ENCODE data around the gene IL36B. TPM values are rescaled to one million over a fixed set of nuclear protein-coding genes. Genes with fewer than 3 reads are reported as not detected.

IL36B gene
- total RNA-seq, 2 donors from 2014 or later = not detected

GRCh38 chr2:113000436-113000835 lies 52.2 kb downstream of the IL36B start:
- Histone ChIP-seq H3K36me3 (replicated peaks in 1 of 2; ENCODE audit: insufficient read depth in 1 of 2, low read depth in 2 of 2) (no peaks in the 10 kb centered on the region), H3K4me3 (no peak overlapping the region), H3K27ac (no peak overlapping the region), H3K9me3 (no peaks in the 10 kb centered on the region), H3K27me3 (no peaks in the 10 kb centered on the region), H3K4me1 (no peaks in the 10 kb centered on the region)
- TF ChIP-seq POLR2A (IDR thresholded peaks at IDR 0.05) = no peak
- TF ChIP-seq, protein P1, sequence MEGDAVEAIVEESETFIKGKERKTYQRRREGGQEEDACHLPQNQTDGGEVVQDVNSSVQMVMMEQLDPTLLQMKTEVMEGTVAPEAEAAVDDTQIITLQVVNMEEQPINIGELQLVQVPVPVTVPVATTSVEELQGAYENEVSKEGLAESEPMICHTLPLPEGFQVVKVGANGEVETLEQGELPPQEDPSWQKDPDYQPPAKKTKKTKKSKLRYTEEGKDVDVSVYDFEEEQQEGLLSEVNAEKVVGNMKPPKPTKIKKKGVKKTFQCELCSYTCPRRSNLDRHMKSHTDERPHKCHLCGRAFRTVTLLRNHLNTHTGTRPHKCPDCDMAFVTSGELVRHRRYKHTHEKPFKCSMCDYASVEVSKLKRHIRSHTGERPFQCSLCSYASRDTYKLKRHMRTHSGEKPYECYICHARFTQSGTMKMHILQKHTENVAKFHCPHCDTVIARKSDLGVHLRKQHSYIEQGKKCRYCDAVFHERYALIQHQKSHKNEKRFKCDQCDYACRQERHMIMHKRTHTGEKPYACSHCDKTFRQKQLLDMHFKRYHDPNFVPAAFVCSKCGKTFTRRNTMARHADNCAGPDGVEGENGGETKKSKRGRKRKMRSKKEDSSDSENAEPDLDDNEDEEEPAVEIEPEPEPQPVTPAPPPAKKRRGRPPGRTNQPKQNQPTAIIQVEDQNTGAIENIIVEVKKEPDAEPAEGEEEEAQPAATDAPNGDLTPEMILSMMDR (IDR thresholded peaks at IDR 0.05) = no peak
- no peak for DNase-seq
- ATAC-seq = no peak
- 56 to 65% methylated on average over 1 of the region's 1 CpG for WGBS, 2 donors
- intact Hi-C loops (cut with DNase I) = no loop called here

DNA sequence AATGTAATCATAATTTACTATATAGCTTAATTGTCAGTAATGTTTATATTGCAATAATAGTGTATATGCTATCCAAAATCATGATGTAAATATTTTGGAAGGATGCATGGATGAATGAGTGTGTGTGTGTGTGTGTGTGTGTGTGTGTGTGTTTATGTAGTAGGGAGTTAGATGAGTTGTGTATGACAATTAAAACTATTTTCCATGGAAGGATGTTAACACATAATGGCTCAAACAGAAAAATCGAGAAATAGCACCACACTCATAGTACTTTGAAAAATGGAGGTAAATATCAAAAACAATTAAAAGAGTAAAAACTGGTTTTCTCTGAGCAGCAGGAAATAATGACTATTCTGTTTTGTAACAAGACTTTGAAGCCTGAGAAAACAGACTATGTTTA lies 55.5 kb downstream of the IL36B start:
- ATAC-seq = no peak
- no peak for TF ChIP-seq POLR2A (IDR thresholded peaks at IDR 0.05)
- TF ChIP-seq, protein P1 (IDR thresholded peaks at IDR 0.05) = no peak
- WGBS, 2 donors = 59 to 82% methylated on average over 1 of the region's 1 CpG

DNA sequence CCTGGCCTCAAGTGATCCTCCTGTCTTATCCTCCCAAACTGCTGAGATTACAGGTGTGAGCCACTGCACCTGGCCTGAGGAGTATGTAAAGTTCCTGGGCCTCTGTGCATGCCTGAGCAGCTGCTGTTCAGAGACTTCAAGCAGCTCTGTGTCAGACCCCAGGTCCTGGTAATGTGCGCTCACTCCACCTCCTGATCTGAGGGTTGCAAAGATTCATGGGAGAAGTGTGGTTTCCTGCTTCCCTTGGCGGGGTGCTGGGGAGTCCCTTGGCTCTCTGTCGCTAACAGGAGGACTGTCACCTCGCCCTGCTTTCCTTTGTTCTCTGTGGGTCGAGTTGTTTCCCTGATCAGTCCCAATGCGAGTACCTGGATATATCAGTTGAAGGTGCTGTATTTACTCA lies 56.0 kb downstream of the IL36B start:
- DNase-seq = no peak
- no peaks in the 10 kb centered on the region for H3K9me3 ChIP-seq
- H3K4me3 ChIP-seq = no peak overlapping the region
- intact Hi-C loops (cut with DNase I) = no loop called here
- WGBS, 2 donors = 63 to 68% methylated on average over 6 of the region's 6 CpGs
- ATAC-seq = no peak
- no peaks in the 10 kb centered on the region for H3K36me3 ChIP-seq (replicated peaks in 1 of 2; ENCODE audit: insufficient read depth in 1 of 2, low read depth in 2 of 2)
- no peaks in the 10 kb centered on the region for H3K27me3 ChIP-seq
- TF ChIP-seq POLR2A (IDR thresholded peaks at IDR 0.05) = no peak
- TF ChIP-seq, protein P1 (IDR thresholded peaks at IDR 0.05) = no peak
- H3K27ac ChIP-seq = no peak overlapping the region
- H3K4me1 ChIP-seq = no peaks in the 10 kb centered on the region

More for the DNA sequence above, 55.5 kb downstream of the IL36B start:
- Histone ChIP-seq H3K4me3 (no peak overlapping the region), H3K27ac (no peak overlapping the region), H3K27me3 (no peaks in the 10 kb centered on the region), H3K36me3 (replicated peaks in 1 of 2; ENCODE audit: insufficient read depth in 1 of 2, low read depth in 2 of 2) (no peaks in the 10 kb centered on the region), H3K9me3 (no peaks in the 10 kb centered on the region), H3K4me1 (no peaks in the 10 kb centered on the region)
- no peak for DNase-seq
- intact Hi-C loops (cut with DNase I) = no loop called here

- Histone ChIP-seq H3K27ac (no peak overlapping the region), H3K4me1 (no peaks in the 10 kb centered on the region), H3K4me3 (no peak overlapping the region), H3K9me3 (no peaks in the 10 kb centered on the region), H3K36me3 (replicated peaks in 1 of 2; ENCODE audit: insufficient read depth in 1 of 2, low read depth in 2 of 2) (no peaks in the 10 kb centered on the region), H3K27me3 (no peaks in the 10 kb centered on the region)
- intact Hi-C loops (cut with DNase I) = no loop called here
- no peak for ATAC-seq
- 83 to 84% methylated on average over 14 of the region's 14 CpGs for WGBS, 2 donors
- no peak for DNase-seq
- TF ChIP-seq, protein P1 (IDR thresholded peaks at IDR 0.05) = no peak
- TF ChIP-seq POLR2A (IDR thresholded peaks at IDR 0.05) = no peak
Measured at GRCh38 chr2:112995346-112995920, 57.2 kb downstream of the IL36B start.

GRCh38 chr2:112994648-112995047 lies 58.0 kb downstream of the IL36B start:
- no peak overlapping the region for H3K27ac ChIP-seq
- intact Hi-C loops (cut with DNase I) = no loop called here
- H3K9me3 ChIP-seq = no peaks in the 10 kb centered on the region
- DNase-seq = no peak
- 78 to 90% methylated on average over 2 of the region's 2 CpGs for WGBS, 2 donors
- ATAC-seq = no peak
- H3K4me1 ChIP-seq = no peaks in the 10 kb centered on the region
- H3K4me3 ChIP-seq = no peak overlapping the region
- H3K36me3 ChIP-seq (replicated peaks in 1 of 2; ENCODE audit: insufficient read depth in 1 of 2, low read depth in 2 of 2) = no peaks in the 10 kb centered on the region
- TF ChIP-seq, protein P1 (IDR thresholded peaks at IDR 0.05) = no peak
- no peak for TF ChIP-seq POLR2A (IDR thresholded peaks at IDR 0.05)
- no peaks in the 10 kb centered on the region for H3K27me3 ChIP-seq

All from body of pancreas (tissue), 4 donors.